B cell (primary cell): ENCODE measurements around the gene PTPRQ. TPM values are rescaled to one million over a fixed set of nuclear protein-coding genes. Genes with fewer than 3 reads are reported as not detected.

Experiments used
- ATAC-seq: fragments of 200-7000 bp; cut with Tn5 transposase; one replicate; pipeline ENCODE4 v1.10.0; 2021; ENCODE audit warnings: low read depth, mild to moderate bottlenecking, moderate number of reproducible peaks, moderate library complexity
- CTCF ChIA-PET: fragments of 350-600 bp; sonication (Branson Sonifier 250); formaldehyde crosslinking; loops from one replicate; lab custom pipeline; 2021; ENCODE audit warnings: antibody characterized with exemption, inconsistent platforms; lab: Charles Lee
- POLR2A ChIA-PET: fragments of 350-600 bp; sonication (Branson Sonifier 250); formaldehyde crosslinking; loops from one replicate; lab custom pipeline; 2021; ENCODE audit warnings: antibody characterized with exemption; lab: Charles Lee
- DNase-seq: peaks from one replicate; pipeline ENCODE4 v3.0.0; 2013
- H2AFZ ChIP-seq: 2 replicates; pipeline ENCODE4 v1.6.1; 2012; ENCODE audit warnings: mild to moderate bottlenecking, low read depth, low read length; ENCODE audit not compliant: insufficient read depth, poor library complexity, severe bottlenecking
- H3K27ac ChIP-seq, 2 donors: 1 replicate in 1 of 2; 2 replicates in 1 of 2; pipeline ENCODE4 v1.5.1; 2012 to 2013; ENCODE audit warnings: low read length in 2 of 2, mild to moderate bottlenecking in 2 of 2, moderate library complexity in 1 of 2
- H3K27me3 ChIP-seq, 4 experiments: fragments of 200-600 bp in 1 of 4; sonication (generic) in 1 of 4; replicated peaks in 1 of 4; 1 replicate in 2 of 4; 2 replicates in 2 of 4; pipeline versions ENCODE4 v1.6.1 to v1.7.0; 2013 to 2016; ENCODE audit warnings: low read length in 3 of 4, mild to moderate bottlenecking in 2 of 4, mixed read lengths in 1 of 4, moderate library complexity in 1 of 4; ENCODE audit not compliant: insufficient read depth in 4 of 4, control insufficient read depth in 3 of 4; ENCODE audit errors: control extremely low read depth in 1 of 4
- H3K36me3 ChIP-seq, 2 experiments: replicated peaks in 1 of 2; 1 replicate in 1 of 2; 2 replicates in 1 of 2; pipeline versions ENCODE4 v1.6.1 to v1.7.1; 2013; ENCODE audit warnings: low read length in 1 of 2; ENCODE audit not compliant: insufficient read depth in 2 of 2, control insufficient read depth in 1 of 2; ENCODE audit errors: control extremely low read depth in 1 of 2, extremely low read depth in 1 of 2
- H3K4me1 ChIP-seq, 2 donors: fragments of 200-600 bp in 1 of 2; sonication (generic) in 1 of 2; 1 replicate in 1 of 2; 2 replicates in 1 of 2; pipeline versions ENCODE4 v1.5.1 to v1.6.1; 2013 to 2017; ENCODE audit warnings: low read length in 2 of 2; ENCODE audit not compliant: control insufficient read depth in 2 of 2, insufficient read depth in 2 of 2
- H3K4me2 ChIP-seq: replicated peaks from 2 replicates; pipeline ENCODE3; 2012; ENCODE audit warnings: mild to moderate bottlenecking, low read depth, low read length; ENCODE audit not compliant: poor library complexity, severe bottlenecking
- H3K4me3 ChIP-seq, 5 experiments: fragments of 200-600 bp in 1 of 5; sonication (generic) in 1 of 5; 1 replicate in 3 of 5; 2 replicates in 2 of 5; pipeline versions ENCODE4 v1.5.1 to v1.7.0; 2011 to 2016; ENCODE audit warnings: low read length in 4 of 5, mild to moderate bottlenecking in 4 of 5, low read depth in 2 of 5, control low read depth in 1 of 5, moderate library complexity in 1 of 5; ENCODE audit not compliant: insufficient read depth in 1 of 5; ENCODE audit errors: control extremely low read depth in 1 of 5, extremely low read depth in 1 of 5
- H3K79me2 ChIP-seq: fragments of 200-600 bp; sonication (generic); one replicate; pipeline ENCODE4 v1.6.0; 2016; ENCODE audit warnings: low read length; ENCODE audit not compliant: control insufficient read depth, insufficient read depth
- H3K9ac ChIP-seq: fragments of 200-600 bp; sonication (generic); 2 replicates; pipeline ENCODE4 v1.6.1; 2017; ENCODE audit warnings: mild to moderate bottlenecking, low read length, moderate library complexity
- H3K9me3 ChIP-seq, 3 donors: one replicate each; pipeline versions ENCODE4 v1.6.1 to v1.7.1; 2013; ENCODE audit warnings: low read length in 2 of 3; ENCODE audit not compliant: control insufficient read depth in 2 of 3, insufficient read depth in 1 of 3; ENCODE audit errors: control extremely low read depth in 1 of 3
- H4K20me1 ChIP-seq: 2 replicates; pipeline ENCODE4 v1.6.0; 2012; ENCODE audit warnings: mild to moderate bottlenecking, low read length; ENCODE audit not compliant: insufficient read depth, control insufficient read depth, poor library complexity, severe bottlenecking
- H3K27ac Mint-ChIP-seq: one replicate; pipeline ENCODE4 v1.8.0; 2021; ENCODE audit warnings: mixed read lengths
- H3K27me3 Mint-ChIP-seq: one replicate; pipeline ENCODE4 v1.8.0; 2021; ENCODE audit warnings: mixed read lengths
- H3K4me1 Mint-ChIP-seq: one replicate; pipeline ENCODE4 v1.8.0; 2021; ENCODE audit warnings: mixed read lengths
- H3K4me3 Mint-ChIP-seq: one replicate; pipeline ENCODE4 v1.8.0; 2021; ENCODE audit warnings: mixed read lengths
- H3K9me3 Mint-ChIP-seq: one replicate; pipeline ENCODE4 v1.8.0; 2022; ENCODE audit warnings: mixed read lengths; ENCODE audit not compliant: insufficient read depth
- CTCF ChIP-seq: fragments of 200-600 bp; IDR thresholded peaks from one replicate; pipeline ENCODE4 v1.8.0; 2022; ENCODE audit warnings: antibody characterized with exemption, mild to moderate bottlenecking
- EZH2 ChIP-seq: IDR thresholded peaks from 2 replicates; pipeline ENCODE4 v1.6.1; 2012; ENCODE audit warnings: borderline replicate concordance, low read depth, mild to moderate bottlenecking, moderate library complexity, low read length; ENCODE audit not compliant: insufficient read depth, poor library complexity, severe bottlenecking
- WGBS: methylation state at CpG from one replicate; pipeline ENCODE4 v1.1.5; 2013; ENCODE audit warnings: missing lambda C conversion rate; ENCODE audit not compliant: insufficient coverage; 5-methylcytosine and 5-hydroxymethylcytosine counted together
- intact Hi-C: fragments of 100-400 bp; cut with micrococcal nuclease; formaldehyde crosslinking; loops from one replicate; pipeline ENCODE4 v1.10.0; 2022
- polyA plus RNA-seq: library from polyadenylated mRNA; depleted of rRNA; stranded (reverse); fragments of >200 nt; gene quantifications from 2 replicates; pipeline ENCODE4 v1.2.3, GENCODE V29; 2012
- total RNA-seq, 2 donors: library from RNA; stranded (reverse); fragments of 120-200 nt in 1 of 2; gene quantifications; 1 replicate in 1 of 2; 2 replicates in 1 of 2; pipeline versions ENCODE4 v1.2.3 to v1.2.4, GENCODE V29; 2013 to 2022

PTPRQ gene
- total and polyA plus RNA-seq, 2 donors (not counting 1 experiment from before 2014, with no cell fraction given) = not detected

- TF ChIP-seq CTCF (no peak), EZH2 (no peak)
- WGBS = 80% methylated on average over 1 of the region's 1 CpG
- Mint-ChIP-seq H3K4me1 (no peaks in the 10 kb centered on the region), H3K27me3 (no peaks in the 10 kb centered on the region), H3K9me3 (no peaks in the 10 kb centered on the region), H3K27ac (no peak overlapping the region), H3K4me3 (no peak overlapping the region)
- Histone ChIP-seq H4K20me1 (no peaks in the 10 kb centered on the region), H3K79me2 (no peaks in the 10 kb centered on the region), H3K36me3 (no peaks in the 10 kb centered on the region), H3K4me1 (no peaks in the 10 kb centered on the region), H2AFZ (no peak overlapping the region), H3K27ac (no peak overlapping the region), H3K4me3 (no peak overlapping the region), H3K4me2 (no peak overlapping the region), H3K9me3 (no peaks in the 10 kb centered on the region), H3K9ac (no peak overlapping the region), H3K27me3 (no peaks in the 10 kb centered on the region)
- intact Hi-C loops = no loop called here
- CTCF ChIA-PET = no interaction called here
- ATAC-seq = no peak
- POLR2A ChIA-PET = no interaction called here
- no peak for DNase-seq
Measured at GRCh38 chr12:80692114-80692513, 248.1 kb downstream of the PTPRQ start.

- Histone ChIP-seq H3K9me3 (no peaks in the 10 kb centered on the region), H3K27me3 (no peaks in the 10 kb centered on the region), H3K4me2 (no peak overlapping the region), H3K36me3 (no peaks in the 10 kb centered on the region), H3K4me1 (no peaks in the 10 kb centered on the region), H3K27ac (no peak overlapping the region), H2AFZ (no peak overlapping the region), H3K79me2 (no peaks in the 10 kb centered on the region), H3K9ac (no peak overlapping the region), H4K20me1 (no peaks in the 10 kb centered on the region), H3K4me3 (no peak overlapping the region)
- TF ChIP-seq EZH2 = no peak
- TF ChIP-seq CTCF = no peak
- Mint-ChIP-seq H3K9me3 (no peaks in the 10 kb centered on the region), H3K27ac (no peak overlapping the region), H3K4me1 (no peaks in the 10 kb centered on the region), H3K27me3 (no peaks in the 10 kb centered on the region), H3K4me3 (no peak overlapping the region)
- ChIA-PET CTCF (no interaction called here), POLR2A (no interaction called here)
- WGBS = 67% methylated on average over 1 of the region's 2 CpGs
- no peak for ATAC-seq
- intact Hi-C loops = no loop called here
- no peak for DNase-seq
Measured at GRCh38 chr12:80697270-80697887, 253.3 kb downstream of the PTPRQ start.
